Loucy (cell line): ENCODE results near the gene CDKL1.

Experiments used
- H2AFZ ChIP-seq: fragments of 200-600 bp; sonication (generic); 2 replicates; pipeline ENCODE4 v1.6.0; 2016; ENCODE audit warnings: antibody characterized with exemption, mild to moderate bottlenecking, low read length, moderate library complexity
- H3F3A ChIP-seq: fragments of 200-600 bp; 2 replicates; pipeline ENCODE4 v1.6.0; 2016; ENCODE audit warnings: antibody characterized with exemption, low read depth, mild to moderate bottlenecking
- H3K27me3 ChIP-seq: fragments of 200-600 bp; sonication (generic); 2 replicates; pipeline ENCODE4 v1.6.1; 2014; ENCODE audit warnings: low read length, mild to moderate bottlenecking; ENCODE audit not compliant: insufficient read depth, poor library complexity, severe bottlenecking
- H3K36me3 ChIP-seq: fragments of 200-600 bp; sonication (generic); 2 replicates; pipeline ENCODE4 v1.6.1; 2016; ENCODE audit warnings: low read length; ENCODE audit not compliant: insufficient read depth
- H3K4me1 ChIP-seq: fragments of 200-600 bp; sonication (generic); 2 replicates; pipeline ENCODE4 v1.5.1; 2014; ENCODE audit warnings: low read length, mild to moderate bottlenecking; ENCODE audit not compliant: insufficient read depth, poor library complexity, severe bottlenecking
- H3K4me2 ChIP-seq: fragments of 200-600 bp; sonication (generic); 2 replicates; pipeline ENCODE4 v1.6.0; 2014; ENCODE audit warnings: antibody characterized with exemption, low read length, low read depth, mild to moderate bottlenecking; ENCODE audit not compliant: poor library complexity, severe bottlenecking
- H3K4me3 ChIP-seq: fragments of 200-600 bp; sonication (generic); 2 replicates; pipeline ENCODE4 v1.5.1; 2014; ENCODE audit warnings: low read length, mild to moderate bottlenecking, mixed read lengths; ENCODE audit not compliant: poor library complexity, severe bottlenecking
- H3K79me2 ChIP-seq: fragments of 200-600 bp; sonication (generic); 2 replicates; pipeline ENCODE4 v1.6.1; 2014; ENCODE audit warnings: low read length; ENCODE audit not compliant: insufficient read depth
- H3K9ac ChIP-seq: fragments of 200-600 bp; sonication (generic); 2 replicates; pipeline ENCODE4 v1.6.0; 2014; ENCODE audit warnings: mild to moderate bottlenecking, low read depth, low read length, moderate library complexity; ENCODE audit not compliant: poor library complexity, severe bottlenecking
- H3K9me2 ChIP-seq: fragments of 200-600 bp; sonication (generic); replicated peaks from 2 replicates; pipeline ENCODE4 v1.6.1; 2016; ENCODE audit warnings: low read depth, low read length, mixed read lengths
- H3K9me3 ChIP-seq: fragments of 200-600 bp; sonication (generic); 2 replicates; pipeline ENCODE4 v1.6.1; 2014; ENCODE audit warnings: mild to moderate bottlenecking, antibody characterized with exemption, low read length, low read depth; ENCODE audit not compliant: insufficient read depth
- H4K20me1 ChIP-seq: fragments of 200-600 bp; sonication (generic); 2 replicates; pipeline ENCODE4 v1.6.0; 2014; ENCODE audit warnings: antibody characterized with exemption, low read length, mild to moderate bottlenecking; ENCODE audit not compliant: insufficient read depth, poor library complexity, severe bottlenecking
- CTCF ChIP-seq: fragments of 200-600 bp; sonication (generic); conservative IDR thresholded peaks from 2 replicates; pipeline ENCODE4 v1.5.1; 2014; ENCODE audit warnings: mild to moderate bottlenecking, antibody characterized with exemption, low read length
- EZH2phosphoT487 ChIP-seq: fragments of 200-600 bp; IDR thresholded peaks from 2 replicates; pipeline ENCODE4 v1.6.1; 2018; ENCODE audit warnings: antibody characterized with exemption, mild to moderate bottlenecking, moderate library complexity, borderline replicate concordance

Gene CDKL1

GRCh38 chr14:50421499-50421898, 24.8 kb upstream of the CDKL1 start:
- no peak overlapping the region for H3K4me3 ChIP-seq
- no peaks in the 10 kb centered on the region for H3F3A ChIP-seq
- H3K9ac ChIP-seq, result no peak overlapping the region
- H2AFZ ChIP-seq, result no peak overlapping the region
- peaks cover 4% of the 10 kb centered on the region for H3K4me1 ChIP-seq
- no peaks in the 10 kb centered on the region for H3K27me3 ChIP-seq
- TF ChIP-seq CTCF, result no peak
- TF ChIP-seq EZH2phosphoT487, result no peak
- H3K9me2 ChIP-seq, result no peaks in the 10 kb centered on the region
- H3K9me3 ChIP-seq, result no peaks in the 10 kb centered on the region
- no peaks in the 10 kb centered on the region for H3K79me2 ChIP-seq
- H3K4me2 ChIP-seq, result no peak overlapping the region
- peaks cover 56% of the 10 kb centered on the region for H3K36me3 ChIP-seq
- H4K20me1 ChIP-seq, result no peaks in the 10 kb centered on the region

GRCh38 chr14:50417853-50418252, 21.2 kb upstream of the CDKL1 start:
- no peaks in the 10 kb centered on the region for H4K20me1 ChIP-seq
- no peaks in the 10 kb centered on the region for H3K9me2 ChIP-seq
- H3K36me3 ChIP-seq, result peaks cover 39% of the 10 kb centered on the region
- no peaks in the 10 kb centered on the region for H3K79me2 ChIP-seq
- no peak for TF ChIP-seq CTCF
- TF ChIP-seq EZH2phosphoT487, result no peak
- no peak overlapping the region for H3K4me3 ChIP-seq
- no peak overlapping the region for H3K4me2 ChIP-seq
- no peaks in the 10 kb centered on the region for H3K27me3 ChIP-seq
- no peaks in the 10 kb centered on the region for H3K4me1 ChIP-seq
- no peaks in the 10 kb centered on the region for H3F3A ChIP-seq
- no peak overlapping the region for H3K9ac ChIP-seq
- H3K9me3 ChIP-seq, result no peaks in the 10 kb centered on the region
- no peak overlapping the region for H2AFZ ChIP-seq

GRCh38 chr14:50410921-50411320, 14.2 kb upstream of the CDKL1 start:
- H3K4me1 ChIP-seq, result no peaks in the 10 kb centered on the region
- H3K4me3 ChIP-seq, result no peak overlapping the region
- H3K4me2 ChIP-seq, result no peak overlapping the region
- H2AFZ ChIP-seq, result no peak overlapping the region
- no peak overlapping the region for H3K9ac ChIP-seq
- no peaks in the 10 kb centered on the region for H3K9me3 ChIP-seq
- TF ChIP-seq CTCF (no peak), EZH2phosphoT487 (no peak)
- no peaks in the 10 kb centered on the region for H3K36me3 ChIP-seq
- no peaks in the 10 kb centered on the region for H4K20me1 ChIP-seq
- H3K27me3 ChIP-seq, result no peaks in the 10 kb centered on the region
- no peaks in the 10 kb centered on the region for H3K79me2 ChIP-seq
- H3F3A ChIP-seq, result no peaks in the 10 kb centered on the region
- no peaks in the 10 kb centered on the region for H3K9me2 ChIP-seq
